CD4-positive, CD25-positive, alpha-beta regulatory T cell (primary cell): ENCODE results near the gene TTC9B. TPM values are rescaled to one million over a fixed set of nuclear protein-coding genes. Genes with fewer than 3 reads are reported as not detected.

Source experiments
- ATAC-seq, 2 donors: fragments of 150-1000 bp; cut with Tn5 transposase; one replicate each; pipeline ENCODE4 v1.10.0; 2021; ENCODE audit warnings: low read depth in 2 of 2, moderate number of reproducible peaks in 2 of 2, moderate library complexity in 1 of 2
- DNase-seq, 3 donors: peaks; one replicate each; pipeline versions ENCODE4 v3.0.0 to v3.0.0-alpha.2; 2012 to 2022; ENCODE audit warnings: mixed read lengths in 1 of 3
- H3K27ac ChIP-seq: one replicate; pipeline ENCODE4 v1.7.0; 2013; ENCODE audit warnings: mild to moderate bottlenecking, low read length; ENCODE audit not compliant: insufficient read depth, poor library complexity, severe bottlenecking
- H3K27me3 ChIP-seq: one replicate; pipeline ENCODE4 v1.7.0; 2013; ENCODE audit warnings: low read length; ENCODE audit not compliant: control insufficient read depth, insufficient read depth
- H3K36me3 ChIP-seq: one replicate; pipeline ENCODE4 v1.7.0; 2013; ENCODE audit warnings: mild to moderate bottlenecking, low read length, moderate library complexity; ENCODE audit not compliant: control insufficient read depth, insufficient read depth
- H3K4me1 ChIP-seq: 2 replicates; pipeline ENCODE4 v1.7.0; 2013; ENCODE audit warnings: mild to moderate bottlenecking, low read length; ENCODE audit not compliant: insufficient read depth, control insufficient read depth, poor library complexity, severe bottlenecking
- H3K4me3 ChIP-seq: one replicate; pipeline ENCODE4 v1.7.0; 2013; ENCODE audit warnings: low read depth, mild to moderate bottlenecking, low read length, moderate library complexity
- H3K9me3 ChIP-seq, 2 experiments: 1 replicate in 1 of 2; 2 replicates in 1 of 2; pipeline ENCODE4 v1.7.0; 2013; ENCODE audit warnings: low read length in 2 of 2, mild to moderate bottlenecking in 1 of 2, moderate library complexity in 1 of 2; ENCODE audit not compliant: control insufficient read depth in 2 of 2
- H3K27ac Mint-ChIP-seq, 3 donors: one replicate each; pipeline ENCODE4 v1.8.0; 2020 to 2022; ENCODE audit warnings: mild to moderate bottlenecking in 3 of 3, mixed read lengths in 3 of 3, moderate library complexity in 2 of 3
- H3K27me3 Mint-ChIP-seq: one replicate; pipeline ENCODE4 v1.8.0; 2022; ENCODE audit warnings: mild to moderate bottlenecking, mixed read lengths
- H3K36me3 Mint-ChIP-seq: one replicate; pipeline ENCODE4 v1.8.0; 2020; ENCODE audit warnings: mixed read lengths
- H3K4me1 Mint-ChIP-seq, 4 donors: one replicate each; pipeline ENCODE4 v1.8.0; 2020 to 2022; ENCODE audit warnings: mixed read lengths in 4 of 4, mild to moderate bottlenecking in 1 of 4
- H3K4me3 Mint-ChIP-seq, 4 donors: one replicate each; pipeline ENCODE4 v1.8.0; 2020 to 2022; ENCODE audit warnings: mild to moderate bottlenecking in 4 of 4, mixed read lengths in 4 of 4, moderate library complexity in 3 of 4
- H3K9me3 Mint-ChIP-seq, 7 donors: one replicate each; pipeline ENCODE4 v1.8.0; 2020 to 2022; ENCODE audit warnings: mixed read lengths in 7 of 7, mild to moderate bottlenecking in 3 of 7, moderate library complexity in 2 of 7
- polyA plus RNA-seq, 4 donors: library from polyadenylated mRNA; unstranded; fragments of 300-500 nt; fragmentation: Illumina TruSeq; gene quantifications; one replicate each; pipeline ENCODE4 v1.2.3, GENCODE V29; 2021
- total RNA-seq: library from RNA; stranded (reverse); gene quantifications from one replicate; pipeline ENCODE4 v1.2.3, GENCODE V29; 2022

TTC9B gene
- total and polyA plus RNA-seq, 5 donors from 2014 or later = not detected

DNA sequence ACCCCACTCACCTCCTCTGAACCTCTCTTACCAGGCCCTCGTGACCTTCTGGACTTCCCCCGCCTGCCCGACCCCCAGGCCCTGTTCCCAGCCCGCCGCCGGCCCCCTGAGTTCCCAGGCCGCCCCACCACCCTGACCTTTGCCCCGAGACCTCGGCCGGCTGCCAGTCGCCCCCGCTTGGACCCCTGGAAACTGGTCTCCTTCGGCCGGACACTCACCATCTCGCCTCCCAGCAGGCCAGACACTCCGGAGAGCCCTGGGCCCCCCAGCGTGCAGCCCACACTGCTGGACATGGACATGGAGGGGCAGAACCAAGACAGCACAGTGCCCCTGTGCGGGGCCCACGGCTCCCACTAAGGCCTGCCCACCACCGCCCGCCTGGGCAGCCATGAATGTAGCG lies 3.2 kb downstream of the TTC9B start:
- H3K4me1 Mint-ChIP-seq = peaks cover 0 to 12% (median 3%) of the 10 kb centered on the region in 4 donors
- Histone ChIP-seq H3K4me1 (peaks cover 5% of the 10 kb centered on the region), H3K9me3 (no peaks in the 10 kb centered on the region), H3K36me3 (no peaks in the 10 kb centered on the region), H3K4me3 (no peak overlapping the region), H3K27me3 (peaks cover 10% of the 10 kb centered on the region), H3K27ac (no peak overlapping the region)
- no peak overlapping the region for H3K4me3 Mint-ChIP-seq
- no peak overlapping the region for H3K27ac Mint-ChIP-seq
- no peak for ATAC-seq
- DNase-seq = no peak
- peaks cover 0 to 2% (median 0%) of the 10 kb centered on the region in 7 donors for H3K9me3 Mint-ChIP-seq
- H3K27me3 Mint-ChIP-seq = peaks cover 22% of the 10 kb centered on the region
- peaks cover 5% of the 10 kb centered on the region for H3K36me3 Mint-ChIP-seq

DNA sequence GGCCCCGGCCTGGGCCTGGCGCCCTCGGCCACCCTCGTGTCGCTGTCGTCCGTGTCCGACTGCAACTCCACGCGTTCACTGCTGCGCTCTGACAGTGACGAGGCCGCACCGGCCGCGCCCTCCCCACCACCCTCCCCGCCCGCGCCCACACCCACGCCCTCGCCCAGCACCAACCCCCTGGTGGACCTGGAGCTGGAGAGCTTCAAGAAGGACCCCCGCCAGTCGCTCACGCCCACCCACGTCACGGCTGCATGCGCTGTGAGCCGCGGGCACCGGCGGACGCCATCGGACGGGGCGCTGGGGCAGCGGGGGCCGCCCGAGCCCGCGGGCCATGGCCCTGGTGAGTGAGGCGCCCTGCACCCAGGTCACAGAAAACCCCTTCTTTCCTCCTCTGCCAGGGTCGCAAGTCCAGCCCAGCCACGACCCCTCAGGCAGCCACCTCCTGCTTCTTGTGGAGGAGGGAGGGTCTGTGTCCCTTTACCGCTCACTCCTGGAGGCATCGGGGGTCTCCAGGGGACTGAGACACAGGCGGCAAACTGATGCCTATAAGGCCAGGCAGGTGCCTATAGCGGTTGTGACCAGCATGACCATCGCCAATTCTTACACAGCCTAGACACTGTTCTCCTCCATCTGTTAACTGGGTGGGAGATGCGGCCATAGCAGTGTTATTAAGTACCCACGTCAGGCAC lies 4.2 kb downstream of the TTC9B start:
- Histone ChIP-seq H3K4me3 (no peak overlapping the region), H3K36me3 (no peaks in the 10 kb centered on the region), H3K4me1 (peaks cover 5% of the 10 kb centered on the region), H3K9me3 (no peaks in the 10 kb centered on the region), H3K27me3 (peaks cover 7% of the 10 kb centered on the region), H3K27ac (no peak overlapping the region)
- no peak overlapping the region for H3K4me3 Mint-ChIP-seq
- peaks cover 14% of the 10 kb centered on the region for H3K27me3 Mint-ChIP-seq
- H3K4me1 Mint-ChIP-seq = peaks cover 0 to 10% (median 3%) of the 10 kb centered on the region in 4 donors
- no peak for DNase-seq
- H3K27ac Mint-ChIP-seq = no peak overlapping the region
- H3K9me3 Mint-ChIP-seq = peaks cover 0 to 2% (median 0%) of the 10 kb centered on the region in 7 donors
- no peak for ATAC-seq
- peaks cover 7% of the 10 kb centered on the region for H3K36me3 Mint-ChIP-seq

DNA sequence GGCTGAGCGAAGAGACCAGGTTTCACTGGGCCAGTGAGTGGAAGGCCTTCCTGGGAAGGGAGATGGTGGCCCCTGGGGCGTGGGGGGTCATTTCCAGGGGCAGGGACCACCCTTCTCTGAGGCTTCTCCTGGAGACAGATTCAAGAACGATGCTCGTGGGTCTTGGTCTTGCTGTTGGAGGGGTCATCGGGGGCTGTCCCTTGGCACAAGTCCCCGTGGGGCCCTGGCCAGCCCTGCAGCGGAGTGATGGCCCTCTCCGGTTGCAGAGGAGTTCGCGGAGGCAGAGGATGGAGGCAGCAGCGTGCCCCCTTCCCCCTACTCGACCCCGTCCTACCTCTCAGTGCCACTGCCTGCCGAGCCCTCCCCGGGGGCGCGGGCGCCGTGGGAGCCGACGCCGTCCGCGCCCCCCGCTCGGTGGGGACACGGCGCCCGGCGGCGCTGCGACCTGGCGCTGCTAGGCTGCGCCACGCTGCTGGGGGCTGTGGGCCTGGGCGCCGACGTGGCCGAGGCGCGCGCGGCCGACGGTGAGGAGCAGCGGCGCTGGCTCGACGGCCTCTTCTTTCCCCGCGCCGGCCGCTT lies 4.8 kb downstream of the TTC9B start:
- Mint-ChIP-seq H3K27me3 (peaks cover 7% of the 10 kb centered on the region), H3K9me3 (peaks cover 0 to 2% (median 0%) of the 10 kb centered on the region in 7 donors), H3K36me3 (peaks cover 8% of the 10 kb centered on the region), H3K4me1 (peaks cover 0 to 6% (median 3%) of the 10 kb centered on the region in 4 donors), H3K4me3 (no peak overlapping the region), H3K27ac (no peak overlapping the region)
- no peak for ATAC-seq
- Histone ChIP-seq H3K4me3 (no peak overlapping the region), H3K4me1 (peaks cover 5% of the 10 kb centered on the region), H3K27ac (no peak overlapping the region), H3K36me3 (no peaks in the 10 kb centered on the region), H3K9me3 (no peaks in the 10 kb centered on the region), H3K27me3 (peaks cover 3% of the 10 kb centered on the region)
- DNase-seq = no peak

DNA sequence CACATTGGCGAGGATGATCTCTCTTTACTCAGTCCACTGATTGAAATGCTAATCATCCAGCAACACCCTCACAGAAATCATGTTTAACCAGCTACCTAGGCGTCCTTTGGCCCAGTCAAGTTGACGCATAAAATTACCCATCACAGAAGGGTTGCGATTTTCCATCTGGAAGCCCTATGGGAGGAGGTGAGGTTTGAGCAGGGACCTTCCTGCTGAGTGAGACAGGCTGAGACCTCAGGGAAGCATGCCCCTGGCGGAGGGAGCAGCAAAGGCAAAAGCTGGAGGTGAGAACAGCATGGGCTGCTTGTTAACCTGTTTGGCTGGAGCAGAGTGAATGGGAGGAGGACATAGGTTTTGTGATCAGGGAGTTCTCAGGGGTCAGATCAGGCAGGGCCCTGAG lies 7.3 kb downstream of the TTC9B start:
- DNase-seq (no peak), ATAC-seq (no peak)
- H3K4me1 Mint-ChIP-seq = no peaks in the 10 kb centered on the region
- no peaks in the 10 kb centered on the region for H3K27me3 Mint-ChIP-seq
- H3K36me3 ChIP-seq = no peaks in the 10 kb centered on the region
- no peak overlapping the region for H3K27ac Mint-ChIP-seq
- H3K4me3 Mint-ChIP-seq = no peak overlapping the region
- no peaks in the 10 kb centered on the region for H3K27me3 ChIP-seq
- H3K27ac ChIP-seq = no peak overlapping the region
- H3K36me3 Mint-ChIP-seq = peaks cover 8% of the 10 kb centered on the region
- no peaks in the 10 kb centered on the region for H3K4me1 ChIP-seq
- no peaks in the 10 kb centered on the region for H3K9me3 ChIP-seq
- no peak overlapping the region for H3K4me3 ChIP-seq
- H3K9me3 Mint-ChIP-seq = no peaks in the 10 kb centered on the region

DNA sequence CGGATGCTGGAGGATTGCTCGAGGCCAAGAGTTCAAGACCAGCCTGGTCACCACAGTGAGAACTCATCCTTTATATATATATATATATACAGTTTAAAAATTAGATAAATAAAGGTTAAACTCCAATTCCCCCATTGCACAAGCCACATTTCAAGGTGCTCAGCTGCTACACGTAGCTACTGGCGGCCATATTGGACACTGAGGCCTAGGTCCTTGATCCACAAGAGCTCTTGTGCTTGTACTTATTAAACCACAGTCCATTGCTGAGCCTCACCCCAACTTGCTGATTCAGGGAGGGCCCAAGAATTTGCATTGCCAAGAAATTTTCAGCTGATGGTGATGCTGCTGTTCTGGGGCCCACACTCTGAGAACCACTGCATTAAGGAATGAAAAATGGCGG lies 9.6 kb downstream of the TTC9B start:
- H3K4me1 ChIP-seq = no peaks in the 10 kb centered on the region
- no peaks in the 10 kb centered on the region for H3K9me3 ChIP-seq
- no peaks in the 10 kb centered on the region for H3K9me3 Mint-ChIP-seq
- H3K27me3 ChIP-seq = no peaks in the 10 kb centered on the region
- no peak overlapping the region for H3K4me3 Mint-ChIP-seq
- ATAC-seq (no peak), DNase-seq (no peak)
- H3K36me3 Mint-ChIP-seq = peaks cover 18% of the 10 kb centered on the region
- H3K27me3 Mint-ChIP-seq = no peaks in the 10 kb centered on the region
- no peak overlapping the region for H3K27ac ChIP-seq
- H3K4me3 ChIP-seq = no peak overlapping the region
- H3K36me3 ChIP-seq = no peaks in the 10 kb centered on the region
- H3K4me1 Mint-ChIP-seq = no peaks in the 10 kb centered on the region
- no peak overlapping the region for H3K27ac Mint-ChIP-seq

DNA sequence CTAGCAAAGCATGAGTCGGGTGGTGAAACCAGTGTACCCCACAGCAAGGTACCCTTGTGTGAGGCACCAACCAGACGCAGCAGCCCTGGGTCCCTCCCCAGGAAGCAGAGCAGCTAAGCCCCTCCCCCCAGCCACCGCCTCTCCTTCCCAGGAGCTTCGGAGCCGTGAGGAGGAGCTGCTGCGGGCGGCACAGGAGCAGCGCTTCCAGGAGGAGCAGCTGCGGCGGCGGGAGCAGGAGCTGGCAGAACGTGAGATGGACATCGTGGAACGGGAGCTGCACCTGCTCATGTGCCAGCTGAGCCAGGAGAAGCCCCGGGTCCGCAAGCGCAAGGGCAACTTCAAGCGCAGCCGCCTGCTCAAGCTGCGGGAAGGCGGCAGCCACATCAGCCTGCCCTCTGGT lies 12.4 kb downstream of the TTC9B start:
- Mint-ChIP-seq H3K4me3 (no peak overlapping the region), H3K36me3 (peaks cover 19% of the 10 kb centered on the region), H3K27ac (no peak overlapping the region), H3K27me3 (no peaks in the 10 kb centered on the region), H3K9me3 (no peaks in the 10 kb centered on the region), H3K4me1 (peaks cover 0 to 2% (median 0%) of the 10 kb centered on the region in 4 donors)
- Histone ChIP-seq H3K4me1 (no peaks in the 10 kb centered on the region), H3K27me3 (no peaks in the 10 kb centered on the region), H3K27ac (no peak overlapping the region), H3K4me3 (no peak overlapping the region), H3K9me3 (no peaks in the 10 kb centered on the region), H3K36me3 (peaks cover 2% of the 10 kb centered on the region)
- DNase-seq (no peak), ATAC-seq (no peak)

DNA sequence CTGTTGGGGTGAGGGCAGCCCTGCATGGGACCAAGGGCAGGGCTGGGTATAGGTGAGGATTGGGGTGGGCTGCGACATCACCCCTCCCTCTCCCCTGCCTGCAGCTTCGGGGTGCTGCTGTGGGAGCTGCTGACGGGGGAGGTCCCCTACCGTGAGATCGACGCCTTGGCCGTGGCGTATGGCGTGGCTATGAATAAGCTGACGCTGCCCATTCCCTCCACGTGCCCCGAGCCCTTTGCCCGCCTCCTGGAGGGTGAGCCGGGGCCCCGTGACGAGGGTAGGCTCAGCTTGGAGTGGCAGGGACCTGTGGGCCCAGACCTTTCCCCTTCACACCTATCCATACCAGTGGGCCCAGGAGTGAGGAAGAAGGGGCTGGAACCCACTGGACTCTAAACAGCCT lies 13.8 kb downstream of the TTC9B start:
- Histone ChIP-seq H3K36me3 (peaks cover 2% of the 10 kb centered on the region), H3K27me3 (no peaks in the 10 kb centered on the region), H3K9me3 (no peaks in the 10 kb centered on the region), H3K4me1 (no peaks in the 10 kb centered on the region), H3K27ac (no peak overlapping the region), H3K4me3 (no peak overlapping the region)
- DNase-seq = no peak
- Mint-ChIP-seq H3K36me3 (peaks cover 18% of the 10 kb centered on the region), H3K27ac (no peak overlapping the region), H3K4me1 (peaks cover 0 to 2% (median under 1%) of the 10 kb centered on the region in 4 donors), H3K4me3 (no peak overlapping the region), H3K27me3 (no peaks in the 10 kb centered on the region), H3K9me3 (no peaks in the 10 kb centered on the region)
- no peak for ATAC-seq
